Lung (tissue), 12 donors: ENCODE measurements around the gene AGMO. TPM values are rescaled to one million over a fixed set of nuclear protein-coding genes. Genes with fewer than 3 reads are reported as not detected.

Experiments
- ATAC-seq: fragments of 200-7000 bp; cut with Tn5 transposase; one replicate; pipeline ENCODE4 v1.9.1; 2020; ENCODE audit warnings: moderate number of reproducible peaks; ENCODE audit not compliant: insufficient read depth, low FRiP score
- DNase-seq, 3 donors: peaks; one replicate each; pipeline ENCODE4 v3.0.0-alpha.2; 2013 to 2017
- H3K27ac ChIP-seq, 2 donors: one replicate each; pipeline ENCODE4 v1.5.1; 2013; ENCODE audit warnings: mild to moderate bottlenecking in 2 of 2, moderate library complexity in 2 of 2, control low read depth in 1 of 2, inconsistent platforms in 1 of 2, low read depth in 1 of 2, low read length in 1 of 2
- H3K27me3 ChIP-seq, 3 donors: one replicate each; pipeline ENCODE4 v1.5.1; 2013; ENCODE audit warnings: low read length in 2 of 3; ENCODE audit not compliant: control insufficient read depth in 3 of 3, insufficient read depth in 3 of 3
- H3K36me3 ChIP-seq, 4 donors: one replicate each; pipeline ENCODE4 v1.5.1; 2013; ENCODE audit warnings: low read length in 4 of 4, mild to moderate bottlenecking in 1 of 4, moderate library complexity in 1 of 4; ENCODE audit not compliant: control insufficient read depth in 4 of 4, insufficient read depth in 4 of 4
- H3K4me1 ChIP-seq, 5 donors: one replicate each; pipeline ENCODE4 v1.5.1; 2013; ENCODE audit warnings: low read length in 5 of 5, mild to moderate bottlenecking in 2 of 5, moderate library complexity in 1 of 5; ENCODE audit not compliant: control insufficient read depth in 5 of 5, insufficient read depth in 5 of 5
- H3K4me3 ChIP-seq: one replicate; pipeline ENCODE4 v1.5.1; 2013; ENCODE audit warnings: mild to moderate bottlenecking, control low read depth, moderate library complexity
- H3K9ac ChIP-seq, 2 donors: one replicate each; pipeline ENCODE4 v1.5.1; 2013; ENCODE audit warnings: low read length in 2 of 2, control low read depth in 1 of 2; ENCODE audit not compliant: insufficient read depth in 1 of 2
- H3K9me3 ChIP-seq, 4 donors: one replicate each; pipeline ENCODE4 v1.5.1; 2013; ENCODE audit warnings: low read length in 3 of 4, mild to moderate bottlenecking in 1 of 4, moderate library complexity in 1 of 4; ENCODE audit not compliant: control insufficient read depth in 4 of 4, insufficient read depth in 3 of 4
- CTCF ChIP-seq: IDR thresholded peaks from 2 replicates; pipeline ENCODE4 v1.5.1; 2012; ENCODE audit warnings: mild to moderate bottlenecking; ENCODE audit errors: control extremely low read depth, extremely low read depth
- WGBS, 2 donors: extraction: QIAGEN DNeasy Blood & Tissue Kit; methylation state at CpG; one replicate each; pipeline ENCODE4 v1.1.7; 2013; 5-methylcytosine and 5-hydroxymethylcytosine counted together
- polyA plus RNA-seq, 2 donors: library from polyadenylated mRNA; stranded (reverse); fragments of 200-250 nt; gene quantifications; one replicate each; pipeline ENCODE4 v1.2.1, GENCODE V29; 2013
- total RNA-seq, 2 donors: library from RNA; depleted of rRNA in 1 of 2; stranded (reverse); fragments of >200 nt in 1 of 2; gene quantifications; one replicate each; pipeline ENCODE4 v1.2.1, GENCODE V29; 2014 to 2021
- donor health status: control.
- donor health status: control.
- donor health status: Bipolar disorder and iron deficiency.
- donor health status: healthy.
- donor health status: DM: yes; HTN: yes; CAD: no.

AGMO gene
- total and polyA plus RNA-seq, 4 donors = 0.03 to 0.74 (median 0.11) TPM

DNA sequence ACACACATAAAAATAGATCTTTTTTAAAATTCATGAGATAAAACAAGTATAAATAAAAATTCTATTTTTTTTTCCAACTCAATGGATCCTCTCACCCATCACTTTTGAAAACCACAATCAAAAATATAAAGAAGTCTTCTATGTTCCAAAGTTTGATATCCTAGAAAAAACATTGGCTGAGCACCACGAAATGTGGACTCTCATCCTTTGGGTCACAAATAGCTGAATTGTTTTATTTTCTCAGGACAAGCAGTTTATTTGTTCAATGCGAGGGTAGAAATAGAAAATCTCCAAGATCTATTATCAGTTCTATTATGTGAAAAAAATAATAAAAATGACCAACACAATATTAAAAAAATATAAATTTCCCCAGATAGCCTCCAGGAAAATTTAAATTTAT lies 348.7 kb downstream of the AGMO start:
- H3K4me1 ChIP-seq = peaks cover 0 to 5% (median 0%) of the 10 kb centered on the region in 5 donors
- no peaks in the 10 kb centered on the region for H3K27me3 ChIP-seq
- no peak overlapping the region for H3K4me3 ChIP-seq
- ATAC-seq (no peak), DNase-seq (no peak)
- H3K27ac ChIP-seq = no peak overlapping the region
- H3K9me3 ChIP-seq = no peaks in the 10 kb centered on the region
- H3K9ac ChIP-seq = no peak overlapping the region
- 87 to 94% methylated on average over 2 of the region's 2 CpGs for WGBS, 2 donors
- TF ChIP-seq CTCF = no peak
- no peaks in the 10 kb centered on the region for H3K36me3 ChIP-seq

GRCh38 chr7:15209429-15209828 lies 352.4 kb downstream of the AGMO start:
- no peak for ATAC-seq
- TF ChIP-seq CTCF = no peak
- Histone ChIP-seq H3K27ac (no peak overlapping the region), H3K4me3 (no peak overlapping the region), H3K27me3 (no peaks in the 10 kb centered on the region), H3K9ac (peak overlapping the region in 1 of 2 donors; percentile 30), H3K36me3 (no peaks in the 10 kb centered on the region), H3K4me1 (peaks cover 0 to 6% (median 0%) of the 10 kb centered on the region in 5 donors), H3K9me3 (no peaks in the 10 kb centered on the region)
- WGBS, 2 donors = 80 to 89% methylated on average over 4 of the region's 4 CpGs
- peak in 2 of 3 donors; percentile 14 to 27 for DNase-seq

GRCh38 chr7:15204421-15204820 lies 357.4 kb downstream of the AGMO start:
- DNase-seq (peak in 2 of 3 donors; percentile 60 to 74), ATAC-seq (no peak)
- Histone ChIP-seq H3K9me3 (no peaks in the 10 kb centered on the region), H3K4me1 (peaks cover 0 to 7% (median 0%) of the 10 kb centered on the region in 5 donors), H3K4me3 (no peak overlapping the region), H3K36me3 (no peaks in the 10 kb centered on the region), H3K27me3 (no peaks in the 10 kb centered on the region), H3K27ac (no peak overlapping the region), H3K9ac (no peak overlapping the region)
- WGBS, 2 donors = 59 to 82% methylated on average over 2 of the region's 2 CpGs
- no peak for TF ChIP-seq CTCF

- Histone ChIP-seq H3K9ac (no peak overlapping the region), H3K27me3 (no peaks in the 10 kb centered on the region), H3K27ac (no peak overlapping the region), H3K4me1 (peaks cover 0 to 4% (median 0%) of the 10 kb centered on the region in 5 donors), H3K9me3 (no peaks in the 10 kb centered on the region), H3K4me3 (no peak overlapping the region), H3K36me3 (no peaks in the 10 kb centered on the region)
- no peak for TF ChIP-seq CTCF
- no peak for ATAC-seq
- 69 to 73% methylated on average over 1 of the region's 1 CpG for WGBS, 2 donors
- DNase-seq = peak in 2 of 3 donors; percentile 68 to 76
Observed at GRCh38 chr7:15199482-15199881, 362.3 kb downstream of the AGMO start.
